ENCODE results near the gene SETD6.

DNA sequence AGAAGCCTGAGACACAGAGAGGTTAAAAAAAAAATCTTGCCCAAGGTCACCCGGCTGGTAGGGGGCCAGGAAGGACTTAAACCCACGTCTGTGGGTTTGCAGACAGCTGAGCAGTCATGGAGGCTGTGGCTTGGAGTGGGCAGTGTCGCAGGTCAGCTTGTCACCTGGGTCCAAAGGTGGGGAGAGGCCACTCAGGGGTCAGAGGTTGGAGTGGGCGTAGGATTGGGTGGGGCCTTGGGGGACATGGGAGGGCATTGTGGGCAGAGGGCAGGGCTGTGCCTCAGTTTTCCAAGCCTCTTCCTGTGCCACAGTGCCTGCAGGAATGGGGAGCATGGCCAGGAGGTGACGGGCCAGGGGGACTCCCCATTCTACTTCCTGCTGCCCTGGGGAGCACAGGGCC is 17.4 kb upstream of the SETD6 start:
- TF ChIP-seq, protein P1, sequence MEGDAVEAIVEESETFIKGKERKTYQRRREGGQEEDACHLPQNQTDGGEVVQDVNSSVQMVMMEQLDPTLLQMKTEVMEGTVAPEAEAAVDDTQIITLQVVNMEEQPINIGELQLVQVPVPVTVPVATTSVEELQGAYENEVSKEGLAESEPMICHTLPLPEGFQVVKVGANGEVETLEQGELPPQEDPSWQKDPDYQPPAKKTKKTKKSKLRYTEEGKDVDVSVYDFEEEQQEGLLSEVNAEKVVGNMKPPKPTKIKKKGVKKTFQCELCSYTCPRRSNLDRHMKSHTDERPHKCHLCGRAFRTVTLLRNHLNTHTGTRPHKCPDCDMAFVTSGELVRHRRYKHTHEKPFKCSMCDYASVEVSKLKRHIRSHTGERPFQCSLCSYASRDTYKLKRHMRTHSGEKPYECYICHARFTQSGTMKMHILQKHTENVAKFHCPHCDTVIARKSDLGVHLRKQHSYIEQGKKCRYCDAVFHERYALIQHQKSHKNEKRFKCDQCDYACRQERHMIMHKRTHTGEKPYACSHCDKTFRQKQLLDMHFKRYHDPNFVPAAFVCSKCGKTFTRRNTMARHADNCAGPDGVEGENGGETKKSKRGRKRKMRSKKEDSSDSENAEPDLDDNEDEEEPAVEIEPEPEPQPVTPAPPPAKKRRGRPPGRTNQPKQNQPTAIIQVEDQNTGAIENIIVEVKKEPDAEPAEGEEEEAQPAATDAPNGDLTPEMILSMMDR (conservative IDR thresholded peaks at IDR 0.05; ENCODE audit: low read length) = no peak
- no peak for TF ChIP-seq EZH2phosphoT487 (IDR thresholded peaks at IDR 0.05; ENCODE audit: borderline replicate concordance)

Measured in Loucy (cell line).